Measurements from ENCODE around the gene PLEKHO2. TPM values are rescaled to one million over a fixed set of nuclear protein-coding genes. Genes with fewer than 3 reads are reported as not detected.
A peak's percentile ranks its signal among the peaks of the same experiment; 100 is the strongest.

The PLEKHO2 gene
- total RNA-seq, 1 donor from 2014 or later: 34.9 TPM

GRCh38 chr15:64870353-64870752 lies 28.6 kb downstream of the PLEKHO2 start:
- Histone ChIP-seq H3K9me3 (no peaks in the 10 kb centered on the region), H3K4me1 (peaks cover 24% of the 10 kb centered on the region), H3K36me3 (peaks cover 0 to 3% of the 10 kb centered on the region in 2 donors), H3K27me3 (no peaks in the 10 kb centered on the region), H3K27ac (no peak overlapping the region), H3K4me3 (no peak overlapping the region)
- intact Hi-C loops (cut with DNase I): no loop called here
- no peak for DNase-seq (ENCODE audit: extremely low spot score in 2 of 2)
- TF ChIP-seq POLR2AphosphoS5 (IDR thresholded peaks at IDR 0.05; ENCODE audit: insufficient read depth in 1 of 2, low read depth in 1 of 2) (no peak), CTCF (IDR thresholded peaks at IDR 0.05) (no peak), POLR2A (IDR thresholded peaks at IDR 0.05) (no peak)

- H3K36me3 ChIP-seq: no peaks in the 10 kb centered on the region
- peaks cover 22% of the 10 kb centered on the region for H3K4me1 ChIP-seq
- intact Hi-C loops (cut with DNase I): loop anchor here (5.0 kb wide), 1 partner anchor 1488 kb away; no protein-coding TSS in a partner anchor
- DNase-seq (ENCODE audit: extremely low spot score in 2 of 2): no peak
- no peaks in the 10 kb centered on the region for H3K9me3 ChIP-seq
- H3K27me3 ChIP-seq: no peaks in the 10 kb centered on the region
- TF ChIP-seq POLR2A (IDR thresholded peaks at IDR 0.05) (no peak), CTCF (IDR thresholded peaks at IDR 0.05) (no peak), POLR2AphosphoS5 (IDR thresholded peaks at IDR 0.05; ENCODE audit: insufficient read depth in 1 of 2, low read depth in 1 of 2) (no peak)
- no peak overlapping the region for H3K4me3 ChIP-seq
- H3K27ac ChIP-seq: no peak overlapping the region
Observed at GRCh38 chr15:64875641-64876223, 34.0 kb downstream of the PLEKHO2 start.

GRCh38 chr15:64877435-64877834 lies 35.7 kb downstream of the PLEKHO2 start:
- H3K36me3 ChIP-seq: no peaks in the 10 kb centered on the region
- H3K4me1 ChIP-seq: peaks cover 27% of the 10 kb centered on the region
- H3K4me3 ChIP-seq: no peak overlapping the region
- peak overlapping the region; percentile 25 for H3K27ac ChIP-seq
- H3K9me3 ChIP-seq: no peaks in the 10 kb centered on the region
- DNase-seq (ENCODE audit: extremely low spot score in 2 of 2): no peak
- H3K27me3 ChIP-seq: no peaks in the 10 kb centered on the region
- intact Hi-C loops (cut with DNase I): loop anchor here (5.0 kb wide), 1 partner anchor 1490 kb away; no protein-coding TSS in a partner anchor
- TF ChIP-seq POLR2AphosphoS5 (IDR thresholded peaks at IDR 0.05; ENCODE audit: insufficient read depth in 1 of 2, low read depth in 1 of 2) (peak; percentile 33 to 55), POLR2A (IDR thresholded peaks at IDR 0.05) (no peak)

- TF ChIP-seq POLR2AphosphoS5 (IDR thresholded peaks at IDR 0.05; ENCODE audit: insufficient read depth in 1 of 2, low read depth in 1 of 2) (no peak), POLR2A (IDR thresholded peaks at IDR 0.05) (no peak), CTCF (IDR thresholded peaks at IDR 0.05) (no peak)
- intact Hi-C loops (cut with DNase I): loop anchor here (5.0 kb wide), 1 partner anchor 1491 kb away; no protein-coding TSS in a partner anchor
- DNase-seq (ENCODE audit: extremely low spot score in 2 of 2): peak in 1 of 2 donors; percentile 85
- Histone ChIP-seq H3K4me3 (no peak overlapping the region), H3K4me1 (peaks cover 29% of the 10 kb centered on the region), H3K27me3 (no peaks in the 10 kb centered on the region), H3K36me3 (no peaks in the 10 kb centered on the region), H3K9me3 (no peaks in the 10 kb centered on the region), H3K27ac (peak overlapping the region; percentile 25)
Observed at GRCh38 chr15:64878705-64879104, 37.0 kb downstream of the PLEKHO2 start.

- no peak overlapping the region for H3K4me3 ChIP-seq
- peaks cover 24% of the 10 kb centered on the region for H3K4me1 ChIP-seq
- intact Hi-C loops (cut with DNase I): no loop called here
- no peaks in the 10 kb centered on the region for H3K27me3 ChIP-seq
- no peak for TF ChIP-seq POLR2AphosphoS5 (IDR thresholded peaks at IDR 0.05; ENCODE audit: insufficient read depth in 1 of 2, low read depth in 1 of 2)
- no peak for TF ChIP-seq POLR2A (IDR thresholded peaks at IDR 0.05)
- no peak for TF ChIP-seq CTCF (IDR thresholded peaks at IDR 0.05)
- no peaks in the 10 kb centered on the region for H3K9me3 ChIP-seq
- peak overlapping the region; percentile 71 for H3K27ac ChIP-seq
- H3K36me3 ChIP-seq: no peaks in the 10 kb centered on the region
- DNase-seq (ENCODE audit: extremely low spot score in 2 of 2): peak in 1 of 2 donors; percentile 69
Observed at GRCh38 chr15:64883100-64883581, 41.4 kb downstream of the PLEKHO2 start.
